ENCODE results near the gene CASKIN1.

Gene CASKIN1

DNA sequence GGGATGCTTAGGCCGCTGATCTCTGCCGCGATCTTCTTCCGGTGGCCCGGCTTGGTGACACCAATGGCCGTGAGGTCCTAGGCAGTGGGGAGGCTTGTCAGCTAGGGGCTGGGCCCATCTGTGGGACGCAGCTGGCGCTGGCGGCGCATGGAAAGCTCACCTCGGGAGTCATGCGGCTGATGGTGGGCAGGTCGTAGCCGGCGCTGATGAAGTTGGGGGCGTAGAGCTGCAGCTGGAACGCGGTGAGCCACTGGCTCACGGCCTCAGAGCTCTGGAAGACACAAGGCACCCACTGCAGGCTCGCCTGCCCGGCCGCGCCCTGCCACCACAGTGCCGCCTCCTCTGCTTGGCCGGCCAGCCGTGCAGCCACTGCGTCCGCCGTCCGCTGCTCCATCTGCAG, 12.7 kb downstream of the CASKIN1 start:
- intact Hi-C loops (cut with DNase I): no loop called here
- DNase-seq: peak in 31 of 42 donors; percentile 25 to 78 (median 57)

DNA sequence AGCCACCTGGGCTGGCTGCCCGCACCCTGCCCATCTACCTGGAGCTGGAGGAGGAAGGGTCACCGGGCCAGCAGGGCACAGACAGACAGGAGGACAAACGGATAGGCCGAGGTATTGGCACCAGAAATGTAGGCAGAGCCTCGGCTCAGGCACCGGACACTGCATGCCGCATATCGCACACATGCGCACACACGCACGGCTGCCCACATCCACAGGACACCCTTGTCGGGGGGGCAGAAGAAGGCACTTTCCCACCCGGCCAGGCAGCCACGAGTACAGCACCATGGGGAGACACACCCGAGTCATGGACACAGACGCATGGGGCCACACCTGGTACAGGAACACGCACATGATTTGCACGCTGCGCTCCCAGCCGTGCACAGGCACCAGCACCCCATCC, 14.5 kb downstream of the CASKIN1 start:
- no peak for DNase-seq
- intact Hi-C loops (cut with DNase I): no loop called here

- no peak for DNase-seq
Measured at GRCh38 chr16:2180962-2181923, 15.2 kb downstream of the CASKIN1 start.

DNA sequence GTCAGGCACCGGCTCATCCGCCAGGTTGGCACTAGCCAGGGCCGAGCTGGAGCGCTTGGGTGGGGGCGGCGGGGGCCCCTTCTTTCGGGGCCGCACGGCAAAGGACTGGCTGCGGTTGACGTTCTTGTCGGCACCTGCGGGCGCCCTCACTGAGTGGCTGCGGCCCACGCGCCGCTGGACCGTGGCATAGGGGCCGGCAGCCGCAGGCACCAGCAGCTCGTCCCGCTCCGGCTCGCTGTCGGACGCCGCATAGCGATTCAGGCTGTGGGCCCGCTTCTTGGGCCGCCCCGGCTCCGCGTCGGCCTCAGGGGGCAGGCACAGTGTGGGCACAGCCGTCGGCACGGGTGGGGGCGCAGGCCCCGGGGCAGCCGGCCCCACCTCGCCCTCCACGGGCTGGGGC, 15.9 kb downstream of the CASKIN1 start:
- DNase-seq: no peak
- intact Hi-C loops (cut with DNase I): no loop called here

More at GRCh38 chr16:2180962-2181923, 15.2 kb downstream of the CASKIN1 start:
- intact Hi-C loops (cut with DNase I): no loop called here

DNA sequence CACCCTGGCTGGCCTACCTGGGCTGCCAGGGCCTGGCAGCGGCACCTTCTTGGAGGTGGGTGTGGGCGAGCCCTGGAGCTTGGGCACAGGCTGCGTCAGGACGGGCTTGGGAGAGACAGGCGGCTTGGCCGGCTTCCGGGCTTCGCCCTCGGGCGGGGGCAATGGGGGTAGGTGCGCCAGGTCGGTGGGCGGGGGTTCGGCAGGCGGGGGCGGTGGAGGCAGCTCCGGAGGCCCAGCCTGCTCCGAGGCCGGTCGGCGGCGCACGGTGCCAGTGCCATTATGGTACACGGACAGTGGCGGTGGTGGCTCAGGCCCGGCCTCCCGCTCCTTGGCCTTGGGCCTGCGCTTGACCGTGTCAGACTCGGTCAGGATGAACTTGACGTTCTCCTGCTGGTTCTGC, 16.8 kb downstream of the CASKIN1 start:
- DNase-seq: no peak
- intact Hi-C loops (cut with DNase I): no loop called here

- no peak for DNase-seq
- intact Hi-C loops (cut with DNase I): no loop called here
Measured at GRCh38 chr16:2179107-2179501, 17.3 kb downstream of the CASKIN1 start.

DNA sequence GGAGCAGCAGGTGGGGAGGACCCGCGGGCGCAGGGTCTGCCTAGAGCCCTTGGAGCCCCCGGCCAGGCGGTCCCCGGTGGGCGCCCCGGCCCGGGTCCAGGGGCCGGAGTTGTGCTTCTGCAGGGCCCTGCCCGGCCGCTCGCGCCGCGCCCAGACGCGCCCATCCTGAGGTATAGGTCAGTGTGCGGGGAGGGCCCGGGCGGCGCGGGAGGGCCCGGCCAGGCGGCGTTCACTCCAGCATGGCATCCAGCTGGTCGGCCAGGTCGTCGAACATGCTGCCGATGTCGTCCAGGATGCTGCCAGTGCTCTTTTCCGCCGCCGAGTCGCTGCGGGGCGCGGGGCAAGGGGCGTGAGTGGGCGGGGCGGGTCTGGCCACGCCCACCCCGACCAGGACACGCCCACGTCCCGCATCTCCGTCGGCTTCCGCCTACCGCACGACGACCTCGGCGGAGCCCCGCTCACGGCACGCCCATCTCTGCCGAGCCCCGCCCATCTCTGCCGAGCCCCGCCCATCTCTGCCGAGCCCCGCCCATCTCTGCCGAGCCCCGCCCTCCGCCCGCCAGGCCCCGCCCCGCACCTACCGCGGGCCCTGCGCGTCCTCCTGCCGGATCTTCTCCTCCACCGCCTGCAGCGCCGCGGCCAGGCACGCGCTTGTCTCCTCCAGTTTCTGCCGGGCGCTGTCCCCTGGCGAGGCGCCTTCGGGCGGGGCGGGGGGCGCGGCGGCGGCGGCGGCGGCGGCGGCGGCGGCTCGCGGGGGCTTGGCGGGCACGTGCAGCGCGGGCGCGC, 17.9 kb downstream of the CASKIN1 start:
- intact Hi-C loops (cut with DNase I): no loop called here
- DNase-seq: peak in 29 of 42 donors; percentile 17 to 71 (median 48)

DNA sequence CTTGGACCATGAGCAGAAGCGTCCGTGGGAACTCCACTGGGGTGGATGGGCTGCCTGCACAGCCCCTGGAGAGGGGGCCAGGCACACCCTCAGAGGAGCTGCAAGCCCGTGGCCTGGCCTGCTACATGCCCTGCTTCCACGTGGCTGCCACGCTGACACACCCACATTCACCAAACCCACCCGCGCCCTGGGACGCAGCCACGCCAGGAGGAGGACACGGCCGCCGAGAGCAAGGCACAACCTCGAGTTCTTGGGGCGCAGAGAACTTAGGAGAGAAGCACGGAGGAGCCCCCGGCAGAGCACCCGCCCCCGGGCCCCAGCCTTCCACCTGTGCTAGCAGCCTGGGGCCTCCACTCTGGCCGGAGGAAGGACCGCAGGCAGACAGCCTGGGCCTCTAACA, 18.8 kb downstream of the CASKIN1 start:
- intact Hi-C loops (cut with DNase I): no loop called here
- DNase-seq: no peak

DNA sequence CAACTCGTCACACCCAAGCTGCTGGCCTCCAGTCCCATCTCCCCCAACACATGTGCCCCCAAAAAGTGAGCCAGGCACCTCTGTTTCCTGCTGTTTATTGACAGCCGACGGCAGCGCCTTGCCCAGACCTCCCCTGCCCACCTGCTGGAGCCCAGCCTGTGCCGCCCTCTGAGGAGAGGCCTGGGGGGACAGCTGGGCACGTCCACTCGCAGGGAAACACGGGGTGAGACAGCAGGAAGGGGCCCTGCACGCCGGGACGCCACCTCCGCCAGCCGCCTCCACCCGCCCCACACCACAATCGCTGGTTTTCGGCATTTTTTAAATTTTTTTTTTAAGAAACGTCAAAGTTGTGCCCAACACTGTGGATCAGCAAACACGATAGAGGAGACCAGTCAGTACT, 19.3 kb downstream of the CASKIN1 start:
- DNase-seq: no peak
- intact Hi-C loops (cut with DNase I): no loop called here

DNA sequence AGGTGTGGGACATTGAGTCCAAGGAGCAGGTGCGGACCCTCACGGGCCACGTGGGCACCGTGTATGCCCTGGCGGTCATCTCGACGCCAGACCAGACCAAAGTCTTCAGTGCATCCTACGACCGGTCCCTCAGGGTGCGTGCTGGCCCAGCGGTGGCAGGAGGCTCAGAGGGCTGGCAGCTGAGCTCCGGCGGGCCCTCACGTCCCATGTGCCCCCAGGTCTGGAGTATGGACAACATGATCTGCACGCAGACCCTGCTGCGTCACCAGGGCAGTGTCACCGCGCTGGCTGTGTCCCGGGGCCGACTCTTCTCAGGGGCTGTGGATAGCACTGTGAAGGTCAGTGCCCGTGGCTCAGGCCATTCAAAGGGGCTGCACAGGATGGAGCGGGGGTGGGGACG, 20.4 kb downstream of the CASKIN1 start:
- intact Hi-C loops (cut with DNase I): no loop called here
- DNase-seq: no peak

GRCh38 chr16:2175454-2175853, 21.0 kb downstream of the CASKIN1 start:
- intact Hi-C loops (cut with DNase I): no loop called here

GRCh38 chr16:2174396-2175131, 21.8 kb downstream of the CASKIN1 start:
- intact Hi-C loops (cut with DNase I): no loop called here
- DNase-seq: peak in 41 of 42 donors; percentile 29 to 92 (median 71)

More at GRCh38 chr16:2175454-2175853, 21.0 kb downstream of the CASKIN1 start:
- no peak for DNase-seq

DNA sequence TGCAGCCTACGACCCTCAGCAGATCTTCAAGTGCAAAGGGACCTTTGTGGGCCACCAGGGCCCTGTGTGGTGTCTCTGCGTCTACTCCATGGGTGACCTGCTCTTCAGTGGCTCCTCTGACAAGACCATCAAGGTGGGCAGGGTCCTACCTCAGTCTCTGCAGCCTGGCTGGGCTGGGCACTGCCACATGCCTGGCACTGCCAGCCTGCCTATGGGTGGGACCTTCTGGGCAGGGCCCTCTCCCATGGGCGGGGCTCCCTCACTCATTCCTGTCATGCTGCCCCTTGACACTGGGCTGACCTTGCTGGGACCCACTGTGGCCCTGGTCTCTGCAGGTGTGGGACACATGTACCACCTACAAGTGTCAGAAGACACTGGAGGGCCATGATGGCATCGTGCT, 22.5 kb downstream of the CASKIN1 start:
- intact Hi-C loops (cut with DNase I): no loop called here
- DNase-seq: no peak

GRCh38 chr16:2173366-2173765, 23.0 kb downstream of the CASKIN1 start:
- intact Hi-C loops (cut with DNase I): no loop called here
- no peak for DNase-seq

- intact Hi-C loops (cut with DNase I): no loop called here
- DNase-seq: no peak
Measured at GRCh38 chr16:2172688-2173335, 23.6 kb downstream of the CASKIN1 start.

DNA sequence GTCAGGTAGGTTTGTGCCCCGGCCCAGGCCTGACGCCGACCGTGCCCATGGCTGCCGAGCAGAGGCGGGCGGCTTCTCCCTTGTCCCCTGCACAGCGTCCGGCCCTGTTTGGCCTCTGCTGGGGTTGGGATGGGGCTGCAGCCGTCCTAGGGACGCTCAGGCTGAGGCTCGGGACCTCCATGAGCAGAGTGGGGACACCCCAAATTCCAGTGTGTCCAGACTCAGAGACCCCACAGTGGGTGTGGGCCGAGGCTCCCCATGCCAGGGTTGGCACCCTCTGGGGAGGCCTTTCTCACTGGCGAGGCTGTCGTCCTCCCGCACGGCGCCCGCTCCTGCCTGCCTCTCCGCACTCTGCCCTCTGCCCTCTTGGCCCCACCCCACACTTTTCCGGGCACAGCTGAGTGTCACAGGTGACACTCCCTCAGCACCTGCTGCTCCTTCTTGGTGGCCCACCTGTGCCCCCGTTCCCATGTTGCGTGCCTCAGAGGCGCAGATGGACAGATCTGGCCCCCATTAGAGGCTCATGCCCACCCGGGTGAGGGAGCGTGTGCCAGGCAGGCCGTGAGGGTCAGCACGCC, 24.7 kb downstream of the CASKIN1 start:
- DNase-seq: no peak
- intact Hi-C loops (cut with DNase I): no loop called here

GRCh38 chr16:2170587-2171435, 25.6 kb downstream of the CASKIN1 start:
- no peak for DNase-seq
- intact Hi-C loops (cut with DNase I): no loop called here

DNA sequence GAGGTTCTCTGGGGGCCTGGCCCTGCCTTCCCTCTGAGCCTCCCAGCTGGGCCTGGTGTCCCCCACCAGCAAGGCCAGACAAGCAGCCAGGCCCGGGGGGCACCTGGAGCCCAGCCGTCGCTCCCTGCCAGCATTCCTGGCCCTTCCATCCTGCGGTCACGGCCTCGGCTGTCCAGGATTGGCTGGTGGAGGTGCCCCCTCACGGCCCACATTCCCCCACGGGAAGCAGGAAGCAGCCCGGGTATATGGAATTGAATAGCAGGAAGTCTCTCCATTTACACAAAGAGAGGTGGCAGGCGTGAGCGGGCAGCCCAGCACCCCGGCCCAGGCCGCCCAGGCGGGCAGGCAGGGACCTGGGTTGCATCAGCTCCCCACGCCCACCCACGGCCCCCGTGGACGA, 26.3 kb downstream of the CASKIN1 start:
- intact Hi-C loops (cut with DNase I): no loop called here
- DNase-seq: no peak

All from head of caudate nucleus (tissue), 42 donors.